NOMO-1 treated with dmso at 0.1 percent for 144 hours (cell line): ENCODE measurements around the gene DAND5.
A peak's percentile ranks its signal among the peaks of the same experiment; 100 is the strongest.

ENCODE experiments used
- DNase-seq: peaks from one replicate; lab custom pipeline; 2025; ENCODE audit not compliant: unreplicated experiment; lab: John Stamatoyannopoulos, UW

DAND5 gene

DNA sequence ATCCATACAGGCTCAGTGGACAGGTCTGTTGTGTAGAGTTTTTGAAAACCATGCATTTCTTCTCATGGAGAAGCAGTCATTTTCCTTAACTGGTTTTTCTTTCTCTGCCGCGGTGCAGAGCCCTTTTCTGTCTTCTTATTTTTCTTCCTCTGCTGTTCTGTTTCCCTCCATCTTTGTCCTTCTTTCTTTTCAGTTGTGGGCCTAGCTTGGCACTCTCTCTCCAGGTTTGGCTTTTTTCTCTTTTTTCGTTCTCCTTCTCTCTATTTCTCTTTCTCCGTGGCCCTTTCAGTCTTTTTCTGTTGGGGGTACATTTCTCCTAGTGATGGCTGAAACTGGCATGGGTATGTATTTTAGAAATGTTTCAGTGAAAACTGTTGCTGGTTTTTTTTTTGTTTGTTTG is 50.0 kb downstream of the DAND5 start:
- no peak for DNase-seq

DNA sequence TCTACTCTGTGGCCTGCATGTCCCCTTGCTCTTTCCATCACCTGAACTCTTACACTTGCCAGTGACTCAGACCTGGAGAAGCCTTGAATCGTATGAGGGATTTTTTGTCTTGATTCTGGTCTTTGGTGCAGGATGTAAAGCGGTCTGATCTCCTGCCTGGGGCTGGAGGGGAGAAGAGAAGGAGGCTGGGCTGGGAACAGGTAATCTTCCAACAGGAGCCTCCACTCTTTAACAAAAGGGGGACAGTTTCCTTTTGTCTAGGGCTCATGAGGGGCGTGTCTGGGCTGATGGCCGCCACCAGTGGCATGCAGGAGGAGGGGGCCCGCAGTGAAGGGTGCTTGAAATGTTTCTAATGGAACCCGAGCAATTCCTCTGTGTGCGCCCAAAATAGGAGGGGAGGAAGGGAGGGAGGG is 50.6 kb downstream of the DAND5 start:
- DNase-seq = no peak

DNA sequence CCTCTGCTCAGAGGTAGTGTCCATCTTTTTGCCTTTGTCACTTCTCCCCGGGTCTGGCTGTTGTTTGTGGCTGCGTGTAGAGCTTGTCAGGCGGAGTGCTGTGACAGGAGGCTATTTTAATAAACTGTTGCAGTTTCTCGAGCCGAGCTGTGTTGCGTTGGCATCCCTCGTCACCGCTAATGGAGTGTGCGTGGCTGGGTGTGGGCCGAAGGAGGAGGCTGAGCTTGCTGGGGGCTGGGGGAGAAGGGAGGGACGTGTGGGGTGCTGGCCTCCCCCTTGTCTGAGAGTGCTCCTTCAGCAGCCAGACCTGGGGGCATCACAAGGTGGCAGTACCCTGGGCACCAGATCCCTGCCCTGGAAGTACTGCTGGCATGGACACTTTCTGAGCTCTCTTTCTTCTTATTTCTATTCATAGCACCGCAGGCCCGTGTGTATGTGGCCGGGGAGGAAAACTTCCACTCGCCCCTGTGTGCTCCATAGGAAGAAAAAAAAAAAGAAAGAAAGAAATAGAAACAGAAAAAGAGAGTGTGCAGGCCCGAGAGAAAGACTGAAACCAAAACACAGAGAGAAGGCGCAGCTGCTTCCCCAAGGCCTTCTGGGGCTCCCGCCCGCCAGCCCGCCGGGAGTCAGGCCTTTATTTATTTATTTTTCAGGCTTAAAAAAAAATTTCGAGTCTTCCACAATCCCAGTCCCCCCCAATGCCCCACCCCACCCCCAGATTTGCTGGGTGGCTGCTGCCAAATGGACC is 52.9 kb downstream of the DAND5 start:
- no peak for DNase-seq

DNA sequence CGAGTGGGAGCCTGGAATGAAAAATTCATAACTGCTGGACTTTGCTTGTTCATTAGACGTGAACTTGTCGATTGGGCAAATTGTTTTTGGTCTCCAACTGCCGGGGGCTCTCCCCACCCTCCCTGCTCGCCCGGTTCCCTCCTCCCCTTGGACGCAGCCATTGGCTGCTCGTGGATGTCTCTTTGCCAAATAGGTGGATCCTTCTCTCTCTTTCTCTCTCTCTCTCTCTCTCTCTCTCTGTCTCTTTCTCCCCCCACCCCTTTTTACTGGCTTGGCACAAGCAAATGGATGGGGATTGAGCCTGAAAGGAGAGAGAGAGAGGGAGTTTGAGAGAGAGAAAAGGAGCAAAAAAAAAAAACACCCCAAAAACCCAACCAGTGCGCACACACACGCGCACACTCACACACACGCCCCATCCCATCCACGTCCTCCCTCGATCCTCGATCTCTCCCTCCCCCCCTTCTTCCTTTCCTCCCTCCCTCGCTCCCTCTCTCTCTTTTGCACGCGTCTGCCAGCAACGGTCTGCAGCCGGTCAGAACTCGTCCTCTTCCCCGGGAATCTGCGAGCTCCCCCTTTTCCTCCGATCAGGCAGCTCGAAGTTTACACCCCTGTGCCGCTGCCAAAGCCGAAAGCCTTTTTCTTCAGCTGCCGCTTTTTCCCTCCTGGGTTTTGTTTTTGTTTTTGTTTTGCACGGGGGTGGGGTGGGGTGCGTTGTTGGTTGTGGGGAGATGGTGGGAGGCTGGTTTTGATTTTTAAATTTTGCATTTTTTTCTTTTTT is 53.7 kb downstream of the DAND5 start:
- DNase-seq = peak; percentile 61

DNA sequence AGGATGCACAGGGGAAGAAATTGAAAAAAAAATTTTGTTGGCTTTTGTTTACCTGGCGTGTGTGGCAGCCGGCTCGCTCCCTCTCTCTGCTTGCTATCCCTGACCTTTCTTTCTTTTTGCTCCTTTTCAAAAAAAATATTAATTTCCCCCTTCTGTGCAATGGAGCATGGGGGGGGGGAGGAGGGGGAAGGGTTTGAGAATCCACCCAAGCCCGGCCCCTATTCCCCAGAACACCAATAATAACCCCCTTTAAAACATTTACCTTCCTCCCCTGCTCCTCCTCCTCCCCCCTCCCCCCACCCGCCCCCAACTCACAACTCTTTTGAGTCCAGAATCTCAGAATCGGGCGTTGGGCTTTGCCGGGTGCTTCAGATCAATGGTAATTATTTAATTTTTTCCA is 54.3 kb downstream of the DAND5 start:
- no peak for DNase-seq
